Dedifferentiated amniotic fluid mesenchymal stem cell (primary cell): Measurements from ENCODE around the gene BAIAP3.

ENCODE experiments used
- DNase-seq: peaks from one replicate; pipeline ENCODE4 v3.0.0-alpha.2; 2016; ENCODE audit errors: extremely low spot score

The BAIAP3 gene

GRCh38 chr16:1348441-1348840 is 15.0 kb downstream of the BAIAP3 start:
- no peak for DNase-seq

- DNase-seq: no peak
Observed at GRCh38 chr16:1348926-1349325, 15.5 kb downstream of the BAIAP3 start.

GRCh38 chr16:1349351-1349750 is 15.9 kb downstream of the BAIAP3 start:
- DNase-seq: no peak

GRCh38 chr16:1349951-1350350 is 16.5 kb downstream of the BAIAP3 start:
- DNase-seq: no peak

- no peak for DNase-seq
Observed at GRCh38 chr16:1350691-1351090, 17.2 kb downstream of the BAIAP3 start.

GRCh38 chr16:1351215-1351581 is 17.8 kb downstream of the BAIAP3 start:
- no peak for DNase-seq

- DNase-seq: peak; percentile 60
Observed at GRCh38 chr16:1351582-1352362, 18.3 kb downstream of the BAIAP3 start, which contains the start of the genes GNPTG and TSR3. Gene GNPTG, plus strand, starts transcription at chr16:1351931. Its CDS starts 35 bp downstream, at chr16:1351966. Gene TSR3, minus strand, starts transcription at chr16:1351878. Its CDS starts 74 bp downstream, at chr16:1351804.

- no peak for DNase-seq
Observed at GRCh38 chr16:1354815-1355540, 21.5 kb downstream of the BAIAP3 start.

- DNase-seq: no peak
Observed at GRCh38 chr16:1355591-1355990, 22.1 kb downstream of the BAIAP3 start.

GRCh38 chr16:1356061-1356900 is 22.8 kb downstream of the BAIAP3 start:
- no peak for DNase-seq

- no peak for DNase-seq
Observed at GRCh38 chr16:1357906-1358566, 24.6 kb downstream of the BAIAP3 start.

- no peak for DNase-seq
Observed at GRCh38 chr16:1361685-1362360, 28.4 kb downstream of the BAIAP3 start.

- no peak for DNase-seq
Observed at GRCh38 chr16:1362807-1363206, 29.4 kb downstream of the BAIAP3 start.

GRCh38 chr16:1363501-1364041 is 30.1 kb downstream of the BAIAP3 start:
- no peak for DNase-seq

- DNase-seq: no peak
Observed at GRCh38 chr16:1364510-1364909, 31.1 kb downstream of the BAIAP3 start.

GRCh38 chr16:1366060-1366711 is 32.7 kb downstream of the BAIAP3 start:
- no peak for DNase-seq

GRCh38 chr16:1366712-1367299 is 33.4 kb downstream of the BAIAP3 start:
- DNase-seq: no peak

- no peak for DNase-seq
Observed at GRCh38 chr16:1367486-1368174, 34.2 kb downstream of the BAIAP3 start.
